A549 (cell line): Measurements from ENCODE around the gene QPRT.

ENCODE experiments used
- CEBPB ChIP-seq, 2 experiments: fragments of >200 bp in 1 of 2; sonication (Bioruptor Twin) in 1 of 2; formaldehyde crosslinking in 1 of 2; IDR thresholded peaks; 2 replicates each; pipeline ENCODE4 v1.6.1; 2012 to 2016
- CHD4 ChIP-seq: fragments of 200-600 bp; sonication (generic); IDR thresholded peaks from 2 replicates; pipeline ENCODE4 v1.6.1; 2016; ENCODE audit warnings: antibody characterized with exemption, mild to moderate bottlenecking, borderline replicate concordance
- EP300 ChIP-seq, 2 experiments: fragments of >200 bp; sonication (Bioruptor Twin); formaldehyde crosslinking; IDR thresholded peaks; 2 replicates in 1 of 2; 3 replicates in 1 of 2; pipeline ENCODE4 v1.6.1; 2016 to 2017
- GATA3 ChIP-seq: IDR thresholded peaks from 2 replicates; pipeline ENCODE4 v1.6.1; 2012; ENCODE audit warnings: borderline replicate concordance
- HDAC2 ChIP-seq: fragments of 200-600 bp; sonication (generic); IDR thresholded peaks from 2 replicates; pipeline ENCODE4 v1.6.1; 2016
- MYC ChIP-seq: IDR thresholded peaks from 2 replicates; pipeline ENCODE4 v1.6.1; 2012; ENCODE audit warnings: mild to moderate bottlenecking, inconsistent platforms, low read length, improper control_type of control experiment, borderline replicate concordance
- PHF8 ChIP-seq: fragments of 200-600 bp; sonication (generic); IDR thresholded peaks from 2 replicates; pipeline ENCODE4 v1.6.1; 2016; ENCODE audit warnings: low read depth, mild to moderate bottlenecking, antibody characterized with exemption, moderate library complexity, borderline replicate concordance
- POLR2A ChIP-seq: IDR thresholded peaks from 2 replicates; pipeline ENCODE4 v1.6.1; 2012; ENCODE audit warnings: mild to moderate bottlenecking, low read length
- TP53 ChIP-seq: fragments of 250-450 bp; sonication (Bioruptor Pico); IDR thresholded peaks from 2 replicates; pipeline ENCODE4 v1.5.0; 2021; ENCODE audit warnings: mild to moderate bottlenecking, moderate library complexity
- ZSCAN20 ChIP-seq: fragments of 250-450 bp; sonication (Bioruptor Pico); IDR thresholded peaks from 2 replicates; pipeline ENCODE4 v1.8.0; 2022; ENCODE audit warnings: mild to moderate bottlenecking, moderate library complexity
- TF ChIP-seq, protein P1 (sequence below): fragments of >200 bp; sonication (Bioruptor Twin); formaldehyde crosslinking; IDR thresholded peaks from 3 replicates; pipeline ENCODE4 v1.5.1; 2016
- TF ChIP-seq, protein P2 (sequence below): fragments of 250-450 bp; sonication (Bioruptor Pico); IDR thresholded peaks from 2 replicates; pipeline ENCODE4 v1.5.0; 2021; ENCODE audit warnings: mild to moderate bottlenecking, moderate library complexity, borderline replicate concordance
- TF ChIP-seq, protein P3 (sequence below): IDR thresholded peaks from 2 replicates; pipeline ENCODE4 v1.6.1; 2012

DNA sequence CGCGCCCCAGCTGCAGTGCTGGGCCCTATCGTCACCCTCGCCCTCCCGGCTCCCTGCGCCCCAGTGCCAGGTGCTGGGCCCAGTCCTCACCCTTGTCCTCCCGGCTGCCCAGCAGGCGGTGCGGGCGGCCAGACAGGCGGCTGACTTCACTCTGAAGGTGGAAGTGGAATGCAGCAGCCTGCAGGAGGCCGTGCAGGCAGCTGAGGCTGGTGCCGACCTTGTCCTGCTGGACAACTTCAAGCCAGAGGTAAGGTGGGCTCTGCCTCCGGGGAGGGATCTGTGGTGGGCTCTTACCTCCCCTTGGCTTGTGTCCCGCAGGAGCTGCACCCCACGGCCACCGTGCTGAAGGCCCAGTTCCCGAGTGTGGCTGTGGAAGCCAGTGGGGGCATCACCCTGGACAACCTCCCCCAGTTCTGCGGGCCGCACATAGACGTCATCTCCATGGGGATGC lies 17.9 kb downstream of the QPRT start:
- TF ChIP-seq POLR2A (no peak), EP300 (IDR thresholded peaks at IDR 0.05) (no peak), ZSCAN20 (CRISPR knock-in tag) (no peak), CHD4 (no peak), CEBPB (IDR thresholded peaks at IDR 0.05) (no peak), MYC (no peak), HDAC2 (no peak), TP53 (CRISPR knock-in tag) (no peak), GATA3 (no peak), PHF8 (no peak)
- TF ChIP-seq, protein P1, sequence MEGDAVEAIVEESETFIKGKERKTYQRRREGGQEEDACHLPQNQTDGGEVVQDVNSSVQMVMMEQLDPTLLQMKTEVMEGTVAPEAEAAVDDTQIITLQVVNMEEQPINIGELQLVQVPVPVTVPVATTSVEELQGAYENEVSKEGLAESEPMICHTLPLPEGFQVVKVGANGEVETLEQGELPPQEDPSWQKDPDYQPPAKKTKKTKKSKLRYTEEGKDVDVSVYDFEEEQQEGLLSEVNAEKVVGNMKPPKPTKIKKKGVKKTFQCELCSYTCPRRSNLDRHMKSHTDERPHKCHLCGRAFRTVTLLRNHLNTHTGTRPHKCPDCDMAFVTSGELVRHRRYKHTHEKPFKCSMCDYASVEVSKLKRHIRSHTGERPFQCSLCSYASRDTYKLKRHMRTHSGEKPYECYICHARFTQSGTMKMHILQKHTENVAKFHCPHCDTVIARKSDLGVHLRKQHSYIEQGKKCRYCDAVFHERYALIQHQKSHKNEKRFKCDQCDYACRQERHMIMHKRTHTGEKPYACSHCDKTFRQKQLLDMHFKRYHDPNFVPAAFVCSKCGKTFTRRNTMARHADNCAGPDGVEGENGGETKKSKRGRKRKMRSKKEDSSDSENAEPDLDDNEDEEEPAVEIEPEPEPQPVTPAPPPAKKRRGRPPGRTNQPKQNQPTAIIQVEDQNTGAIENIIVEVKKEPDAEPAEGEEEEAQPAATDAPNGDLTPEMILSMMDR: no peak
- TF ChIP-seq, protein P2, sequence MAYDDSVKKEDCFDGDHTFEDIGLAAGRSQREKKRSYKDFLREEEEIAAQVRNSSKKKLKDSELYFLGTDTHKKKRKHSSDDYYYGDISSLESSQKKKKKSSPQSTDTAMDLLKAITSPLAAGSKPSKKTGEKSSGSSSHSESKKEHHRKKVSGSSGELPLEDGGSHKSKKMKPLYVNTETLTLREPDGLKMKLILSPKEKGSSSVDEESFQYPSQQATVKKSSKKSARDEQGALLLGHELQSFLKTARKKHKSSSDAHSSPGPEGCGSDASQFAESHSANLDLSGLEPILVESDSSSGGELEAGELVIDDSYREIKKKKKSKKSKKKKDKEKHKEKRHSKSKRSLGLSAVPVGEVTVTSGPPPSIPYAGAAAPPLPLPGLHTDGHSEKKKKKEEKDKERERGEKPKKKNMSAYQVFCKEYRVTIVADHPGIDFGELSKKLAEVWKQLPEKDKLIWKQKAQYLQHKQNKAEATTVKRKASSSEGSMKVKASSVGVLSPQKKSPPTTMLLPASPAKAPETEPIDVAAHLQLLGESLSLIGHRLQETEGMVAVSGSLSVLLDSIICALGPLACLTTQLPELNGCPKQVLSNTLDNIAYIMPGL (CRISPR knock-in tag): no peak
- TF ChIP-seq, protein P3, sequence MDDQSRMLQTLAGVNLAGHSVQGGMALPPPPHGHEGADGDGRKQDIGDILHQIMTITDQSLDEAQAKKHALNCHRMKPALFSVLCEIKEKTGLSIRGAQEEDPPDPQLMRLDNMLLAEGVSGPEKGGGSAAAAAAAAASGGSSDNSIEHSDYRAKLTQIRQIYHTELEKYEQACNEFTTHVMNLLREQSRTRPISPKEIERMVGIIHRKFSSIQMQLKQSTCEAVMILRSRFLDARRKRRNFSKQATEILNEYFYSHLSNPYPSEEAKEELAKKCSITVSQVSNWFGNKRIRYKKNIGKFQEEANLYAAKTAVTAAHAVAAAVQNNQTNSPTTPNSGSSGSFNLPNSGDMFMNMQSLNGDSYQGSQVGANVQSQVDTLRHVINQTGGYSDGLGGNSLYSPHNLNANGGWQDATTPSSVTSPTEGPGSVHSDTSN: no peak
